Measurements from ENCODE around the gene PAFAH1B2. TPM values are rescaled to one million over a fixed set of nuclear protein-coding genes. Genes with fewer than 3 reads are reported as not detected.

PAFAH1B2 gene, protein sequence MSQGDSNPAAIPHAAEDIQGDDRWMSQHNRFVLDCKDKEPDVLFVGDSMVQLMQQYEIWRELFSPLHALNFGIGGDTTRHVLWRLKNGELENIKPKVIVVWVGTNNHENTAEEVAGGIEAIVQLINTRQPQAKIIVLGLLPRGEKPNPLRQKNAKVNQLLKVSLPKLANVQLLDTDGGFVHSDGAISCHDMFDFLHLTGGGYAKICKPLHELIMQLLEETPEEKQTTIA
- 10 to 100 TPM; 76.8 to 92.2 (median 86.2) TPM for total RNA-seq

DNA sequence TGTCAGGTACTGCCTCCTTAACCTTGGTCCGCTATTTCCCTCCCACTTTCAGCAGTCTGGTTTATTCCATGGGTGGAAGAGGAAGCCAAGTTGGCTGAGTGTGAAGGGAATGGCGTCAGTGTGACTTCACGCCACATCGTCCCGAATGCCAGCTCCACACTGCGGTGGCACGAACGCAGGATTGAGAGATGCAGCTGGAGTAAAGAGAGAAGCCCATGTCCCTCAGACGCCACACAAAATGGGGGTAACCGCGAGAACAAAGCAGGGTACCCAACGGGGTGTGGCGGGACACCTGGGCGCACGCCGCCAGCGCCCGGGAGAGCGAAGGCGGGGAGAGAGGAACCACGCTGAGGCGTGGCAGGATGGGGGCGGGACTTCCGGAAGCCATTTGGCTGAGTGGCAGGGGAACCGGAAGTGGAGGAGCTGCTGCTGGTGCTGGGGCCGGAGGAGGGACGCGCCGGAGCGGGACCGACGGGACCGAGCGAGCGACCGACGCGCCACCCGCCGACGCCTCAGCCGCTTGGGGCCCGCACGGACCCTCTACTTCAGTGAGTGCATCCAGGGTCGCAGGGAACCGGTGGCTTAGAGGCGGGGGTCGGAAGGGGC is at the start of gene PAFAH1B2:
Gene PAFAH1B2 (plus strand): TSS at position 417 of the 606 bp plus-strand sequence. CDS start 8,161 bp downstream, outside the sequence.
- Histone ChIP-seq H3K4me1 (no peaks in the 10 kb centered on the region), H3K4me3 (peak within 1 kb of the TSS; percentile 85 to 97 (median 90)), H3K27me3 (no peaks in the 10 kb centered on the region), H3K9me3 (no peaks in the 10 kb centered on the region), H3K27ac (peak within 1 kb of the TSS; percentile 91 to 92), H3K36me3 (no peaks in the 10 kb centered on the region)
- intact Hi-C loops (cut with DNase I; ENCODE audit: low total_unique reads), result loop anchor here (10.0 kb wide), 1 partner anchor 51 kb away; the partner anchor contains the start of gene TAGLN
- peak; percentile 93 to 96 for DNase-seq (ENCODE audit: low spot score in 2 of 2)
- TF ChIP-seq CTCF (IDR thresholded peaks at IDR 0.05), result no peak
- peak; percentile 74 for TF ChIP-seq POLR2A (IDR thresholded peaks at IDR 0.05)
- TF ChIP-seq POLR2AphosphoS5 (IDR thresholded peaks at IDR 0.05), result peak; percentile 81 to 95 (median 89)

DNA sequence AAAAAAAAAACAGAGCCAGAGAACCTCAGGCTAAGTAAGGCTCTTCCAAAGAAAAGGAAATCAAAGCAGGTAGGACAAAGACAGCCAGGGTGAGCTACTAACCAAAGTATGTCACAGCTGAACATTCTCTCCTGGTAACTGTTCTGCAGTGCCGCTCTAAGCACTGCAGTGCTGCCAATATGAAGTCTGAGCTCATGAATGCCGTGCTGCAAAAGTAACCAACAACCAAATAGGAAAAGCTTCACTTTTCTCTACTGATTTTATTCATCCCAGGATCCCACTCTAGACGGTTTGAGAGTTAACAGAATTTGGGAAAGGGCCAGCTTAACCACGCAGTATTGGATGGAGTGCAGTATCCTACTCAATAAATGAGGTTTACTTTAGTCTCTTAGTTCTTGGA is 49.3 kb upstream of the PAFAH1B2 start:
- TF ChIP-seq CTCF (IDR thresholded peaks at IDR 0.05), result no peak
- peak in 1 of 3 donors; percentile 25 for TF ChIP-seq POLR2AphosphoS5 (IDR thresholded peaks at IDR 0.05)
- H3K9me3 ChIP-seq, result no peaks in the 10 kb centered on the region
- no peaks in the 10 kb centered on the region for H3K27me3 ChIP-seq
- H3K4me3 ChIP-seq, result peak overlapping the region in 1 of 3 donors; percentile 31
- peak overlapping the region; percentile 66 to 99 for H3K27ac ChIP-seq
- intact Hi-C loops (cut with DNase I; ENCODE audit: low total_unique reads), result no loop called here
- peaks cover 0 to 22% of the 10 kb centered on the region in 2 donors for H3K4me1 ChIP-seq
- peak in 1 of 2 donors; percentile 50 for DNase-seq (ENCODE audit: low spot score in 2 of 2)
- no peaks in the 10 kb centered on the region for H3K36me3 ChIP-seq

DNA sequence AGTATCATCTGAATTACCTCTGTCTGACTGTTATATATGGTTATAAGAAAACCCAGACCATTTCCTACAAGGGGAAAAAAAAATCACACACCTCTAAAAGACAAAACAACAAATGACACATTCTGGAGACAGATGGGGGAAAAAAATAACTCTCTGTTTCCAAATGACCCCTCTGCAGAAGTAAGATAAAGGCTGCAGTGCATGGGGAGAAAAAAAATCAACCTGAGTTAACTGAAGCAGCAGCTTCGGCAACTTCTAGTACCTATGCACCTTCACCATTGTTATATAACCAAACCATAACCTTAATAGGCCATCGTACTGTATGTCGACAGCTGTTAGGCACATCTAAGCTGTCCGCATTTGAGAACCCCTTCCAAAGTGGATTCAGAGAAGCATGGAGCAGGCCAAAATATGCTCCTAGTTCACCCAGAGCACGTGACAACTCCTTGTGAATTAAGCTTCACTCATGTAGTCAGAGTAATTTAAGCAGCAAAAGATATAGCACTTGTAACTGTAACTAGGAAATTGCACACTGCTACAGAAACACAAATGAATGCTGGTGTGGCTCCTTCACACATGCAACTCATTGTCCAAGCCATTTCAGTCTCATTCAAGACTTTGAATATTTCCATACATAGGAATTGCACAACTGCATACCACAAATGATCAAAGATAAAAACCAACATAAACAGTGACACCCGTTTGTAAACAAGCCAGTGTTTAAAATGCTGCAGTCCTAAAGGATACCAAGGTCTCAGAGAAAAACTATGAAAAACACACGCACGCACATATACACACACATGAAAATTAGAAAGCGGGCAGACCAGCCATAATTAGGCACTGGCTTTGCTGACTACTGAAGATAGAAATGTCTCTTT is 48.6 kb upstream of the PAFAH1B2 start:
- no peak for DNase-seq (ENCODE audit: low spot score in 2 of 2)
- Histone ChIP-seq H3K9me3 (no peaks in the 10 kb centered on the region), H3K4me1 (peaks cover 0 to 22% of the 10 kb centered on the region in 2 donors), H3K27ac (peak overlapping the region; percentile 99), H3K27me3 (no peaks in the 10 kb centered on the region), H3K4me3 (peak overlapping the region in 2 of 3 donors; percentile 92 to 98), H3K36me3 (no peaks in the 10 kb centered on the region)
- intact Hi-C loops (cut with DNase I; ENCODE audit: low total_unique reads), result no loop called here
- TF ChIP-seq CTCF (IDR thresholded peaks at IDR 0.05), result no peak
- TF ChIP-seq POLR2AphosphoS5 (IDR thresholded peaks at IDR 0.05), result no peak
- TF ChIP-seq POLR2A (IDR thresholded peaks at IDR 0.05), result no peak

DNA sequence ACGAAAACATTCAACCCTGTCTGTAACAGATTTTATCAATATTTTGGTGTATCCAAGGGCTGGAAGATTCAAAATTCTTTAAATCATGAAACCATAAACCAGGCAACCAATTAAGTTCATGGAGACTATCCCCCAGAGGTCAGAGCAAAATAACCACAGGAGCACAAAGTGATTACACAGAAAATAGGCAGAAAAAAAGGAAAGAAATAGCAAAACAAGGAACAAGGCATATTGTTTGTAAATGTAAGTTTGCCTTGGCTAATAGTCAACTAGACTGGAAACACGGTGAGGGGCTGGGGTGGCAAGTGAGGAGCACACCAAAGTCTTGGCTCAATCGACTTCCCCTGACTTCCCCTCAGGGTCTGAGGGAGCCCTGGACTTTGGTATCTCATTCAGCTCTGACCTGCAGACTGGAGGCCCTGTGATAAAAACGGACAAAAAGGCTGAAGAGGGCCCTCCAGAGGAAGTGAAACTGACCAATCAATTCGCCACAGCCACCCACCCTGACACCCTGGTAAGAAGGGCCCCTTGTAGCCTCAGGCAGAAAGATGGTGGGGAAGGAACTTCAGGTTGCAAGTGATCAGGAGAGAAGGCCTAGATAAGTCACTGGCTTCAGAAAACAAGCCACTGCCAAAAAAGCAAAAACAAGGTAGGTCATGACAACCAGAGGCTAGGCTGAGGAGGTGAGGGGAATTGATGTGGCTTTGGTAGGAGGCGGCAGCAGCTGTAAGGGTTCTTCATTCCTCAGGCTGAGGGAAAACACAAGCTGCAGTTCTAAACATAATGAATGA is 47.7 kb upstream of the PAFAH1B2 start:
- H3K4me1 ChIP-seq, result peaks cover 0 to 22% of the 10 kb centered on the region in 2 donors
- intact Hi-C loops (cut with DNase I; ENCODE audit: low total_unique reads), result no loop called here
- peak overlapping the region; percentile 83 to 98 (median 92) for H3K4me3 ChIP-seq
- peak overlapping the region; percentile 99 for H3K27ac ChIP-seq
- no peak for TF ChIP-seq POLR2A (IDR thresholded peaks at IDR 0.05)
- TF ChIP-seq CTCF (IDR thresholded peaks at IDR 0.05), result no peak
- TF ChIP-seq POLR2AphosphoS5 (IDR thresholded peaks at IDR 0.05), result no peak
- no peaks in the 10 kb centered on the region for H3K9me3 ChIP-seq
- no peaks in the 10 kb centered on the region for H3K27me3 ChIP-seq
- H3K36me3 ChIP-seq, result no peaks in the 10 kb centered on the region
- no peak for DNase-seq (ENCODE audit: low spot score in 2 of 2)

Data from breast epithelium (tissue), 4 donors.